Trophoblast cell (in vitro differentiated cells and primary cell): ENCODE results near the gene GOLGA6L2. TPM values are rescaled to one million over a fixed set of nuclear protein-coding genes. Genes with fewer than 3 reads are reported as not detected.
A peak's percentile ranks its signal among the peaks of the same experiment; 100 is the strongest.

Experiments used
- DNase-seq, 2 donors: peaks; one replicate each; pipeline ENCODE4 v3.0.0-alpha.2; 2016
- H2AFZ ChIP-seq: 2 replicates; pipeline ENCODE4 v1.6.1; 2013; ENCODE audit warnings: low read length, moderate library complexity, mild to moderate bottlenecking; ENCODE audit not compliant: insufficient read depth, poor library complexity
- H2AK5ac ChIP-seq: 2 replicates; pipeline ENCODE4 v1.6.1; 2013; ENCODE audit warnings: mild to moderate bottlenecking, low read length
- H2BK120ac ChIP-seq: 2 replicates; pipeline ENCODE4 v1.6.1; 2013; ENCODE audit warnings: low read length, mild to moderate bottlenecking, moderate library complexity; ENCODE audit not compliant: insufficient read depth, poor library complexity
- H2BK12ac ChIP-seq: 2 replicates; pipeline ENCODE4 v1.6.1; 2013; ENCODE audit warnings: mild to moderate bottlenecking, low read length, moderate library complexity
- H2BK5ac ChIP-seq: 2 replicates; pipeline ENCODE4 v1.6.1; 2013; ENCODE audit warnings: low read length, low read depth, moderate library complexity, mild to moderate bottlenecking; ENCODE audit not compliant: poor library complexity
- H3K14ac ChIP-seq: 2 replicates; pipeline ENCODE4 v1.6.1; 2013; ENCODE audit warnings: mild to moderate bottlenecking, low read length
- H3K18ac ChIP-seq: 2 replicates; pipeline ENCODE4 v1.6.1; 2013; ENCODE audit warnings: mild to moderate bottlenecking, low read length
- H3K23ac ChIP-seq: 2 replicates; pipeline ENCODE4 v1.6.1; 2013; ENCODE audit warnings: low read length
- H3K27ac ChIP-seq: 2 replicates; pipeline ENCODE4 v1.5.1; 2013; ENCODE audit warnings: low read depth, mild to moderate bottlenecking, inconsistent platforms, low read length, moderate library complexity
- H3K27me3 ChIP-seq: 2 replicates; pipeline ENCODE4 v1.6.1; 2013; ENCODE audit warnings: inconsistent platforms, mild to moderate bottlenecking, low read length, moderate library complexity; ENCODE audit not compliant: insufficient read depth
- H3K36me3 ChIP-seq, 2 experiments: 1 replicate in 1 of 2; 2 replicates in 1 of 2; pipeline ENCODE4 v1.6.1; 2013; ENCODE audit warnings: low read length in 2 of 2, mild to moderate bottlenecking in 2 of 2, moderate library complexity in 1 of 2; ENCODE audit not compliant: insufficient read depth in 2 of 2, control insufficient read depth in 1 of 2
- H3K4ac ChIP-seq: 2 replicates; pipeline ENCODE4 v1.6.1; 2013; ENCODE audit warnings: low read depth, mild to moderate bottlenecking, low read length, moderate library complexity
- H3K4me1 ChIP-seq, 2 experiments: 1 replicate in 1 of 2; 2 replicates in 1 of 2; pipeline ENCODE4 v1.6.1; 2013; ENCODE audit warnings: low read length in 2 of 2, mild to moderate bottlenecking in 2 of 2, moderate library complexity in 1 of 2; ENCODE audit not compliant: insufficient read depth in 2 of 2, control insufficient read depth in 1 of 2
- H3K4me2 ChIP-seq: 2 replicates; pipeline ENCODE4 v1.6.1; 2013; ENCODE audit warnings: inconsistent platforms, mild to moderate bottlenecking, low read length, moderate library complexity
- H3K4me3 ChIP-seq: 2 replicates; pipeline ENCODE4 v1.5.1; 2013; ENCODE audit warnings: mild to moderate bottlenecking, low read depth, low read length, inconsistent platforms
- H3K79me1 ChIP-seq: one replicate; pipeline ENCODE4 v1.6.1; 2013; ENCODE audit warnings: low read length
- H3K79me2 ChIP-seq: 2 replicates; pipeline ENCODE4 v1.6.1; 2013; ENCODE audit warnings: low read length, mild to moderate bottlenecking; ENCODE audit not compliant: control insufficient read depth, insufficient read depth, poor library complexity
- H3K9ac ChIP-seq: 2 replicates; pipeline ENCODE4 v1.6.1; 2013; ENCODE audit warnings: mild to moderate bottlenecking, low read length
- H3K9me3 ChIP-seq: 2 replicates; pipeline ENCODE4 v1.6.1; 2013; ENCODE audit warnings: low read depth, mild to moderate bottlenecking, control low read depth, inconsistent platforms, low read length; ENCODE audit not compliant: insufficient read depth
- H4K12ac ChIP-seq: 2 replicates; pipeline ENCODE4 v1.6.1; 2013; ENCODE audit warnings: low read depth, mild to moderate bottlenecking, low read length, moderate library complexity
- H4K8ac ChIP-seq: 2 replicates; pipeline ENCODE4 v1.6.1; 2013; ENCODE audit warnings: low read depth, mild to moderate bottlenecking, low read length, moderate library complexity
- H4K91ac ChIP-seq: one replicate; pipeline ENCODE4 v1.6.1; 2013; ENCODE audit warnings: low read depth, mild to moderate bottlenecking, low read length, moderate library complexity
- WGBS: extraction: QIAGEN DNeasy Blood & Tissue Kit; methylation state at CpG from one replicate; pipeline ENCODE4 v1.1.7; 2013; ENCODE audit warnings: missing lambda C conversion rate; ENCODE audit not compliant: insufficient read length, insufficient coverage; ENCODE audit errors: extremely low coverage; 5-methylcytosine and 5-hydroxymethylcytosine counted together
- polyA plus RNA-seq: library from polyadenylated mRNA; stranded (reverse); fragments of 200-250 nt; gene quantifications from 2 replicates; pipeline ENCODE4 v1.2.3, GENCODE V29; 2013

Gene GOLGA6L2
- not detected in 2 replicates for polyA plus RNA-seq

- no peaks in the 10 kb centered on the region for H3K4me1 ChIP-seq
- WGBS, result no CpG with 5 or more reads among the region's 10 CpGs
- H4K12ac ChIP-seq, result no peak within 1 kb of the TSS
Observed at GRCh38 chr15:23447107-23447500, at the start of gene GOLGA6L2. TSS of gene GOLGA6L2 (minus strand) at chr15:23447243. CDS start at chr15:23447181, 62 bp downstream.

GRCh38 chr15:23484870-23485269 lies 37.8 kb upstream of the GOLGA6L2 start:
- DNase-seq, result no peak
- H3K4me3 ChIP-seq, result no peak overlapping the region
- H4K12ac ChIP-seq, result no peak overlapping the region
- no peak overlapping the region for H3K27ac ChIP-seq
- H3K79me1 ChIP-seq, result no peaks in the 10 kb centered on the region
- no peaks in the 10 kb centered on the region for H3K4me1 ChIP-seq
- no peak overlapping the region for H3K18ac ChIP-seq
- H3K14ac ChIP-seq, result no peak overlapping the region
- H3K79me2 ChIP-seq, result no peaks in the 10 kb centered on the region
- no peaks in the 10 kb centered on the region for H3K27me3 ChIP-seq
- H2BK120ac ChIP-seq, result no peak overlapping the region
- no peak overlapping the region for H4K8ac ChIP-seq
- no peaks in the 10 kb centered on the region for H3K36me3 ChIP-seq
- no peak overlapping the region for H2BK5ac ChIP-seq
- no peak overlapping the region for H2BK12ac ChIP-seq
- H3K9me3 ChIP-seq, result no peaks in the 10 kb centered on the region
- H2AK5ac ChIP-seq, result no peak overlapping the region
- no peak overlapping the region for H2AFZ ChIP-seq
- no peak overlapping the region for H3K4me2 ChIP-seq
- H3K4ac ChIP-seq, result no peak overlapping the region
- H4K91ac ChIP-seq, result no peak overlapping the region
- no peak overlapping the region for H3K23ac ChIP-seq
- H3K9ac ChIP-seq, result no peak overlapping the region
- no CpG with 5 or more reads among the region's 2 CpGs for WGBS

More at GRCh38 chr15:23447107-23447500, at the start of gene GOLGA6L2:
- H2BK12ac ChIP-seq, result no peak within 1 kb of the TSS
- H3K79me1 ChIP-seq, result no peaks in the 10 kb centered on the region
- no peak within 1 kb of the TSS for H2BK5ac ChIP-seq
- H2BK120ac ChIP-seq, result no peak within 1 kb of the TSS
- H3K9me3 ChIP-seq, result peaks cover 13% of the 10 kb centered on the region
- no peak within 1 kb of the TSS for H2AK5ac ChIP-seq
- H3K4me3 ChIP-seq, result no peak within 1 kb of the TSS
- no peak within 1 kb of the TSS for H2AFZ ChIP-seq
- H3K4me2 ChIP-seq, result no peak within 1 kb of the TSS
- DNase-seq, result no peak
- H3K9ac ChIP-seq, result no peak within 1 kb of the TSS
- H3K4ac ChIP-seq, result no peak within 1 kb of the TSS
- H3K27me3 ChIP-seq, result no peaks in the 10 kb centered on the region
- no peaks in the 10 kb centered on the region for H3K79me2 ChIP-seq
- no peaks in the 10 kb centered on the region for H3K36me3 ChIP-seq
- H3K23ac ChIP-seq, result no peak within 1 kb of the TSS
- no peak within 1 kb of the TSS for H3K18ac ChIP-seq
- H4K8ac ChIP-seq, result no peak within 1 kb of the TSS
- no peak within 1 kb of the TSS for H3K27ac ChIP-seq
- H4K91ac ChIP-seq, result no peak within 1 kb of the TSS
- H3K14ac ChIP-seq, result no peak within 1 kb of the TSS

GRCh38 chr15:23483821-23484299 lies 36.8 kb upstream of the GOLGA6L2 start:
- H2BK12ac ChIP-seq, result no peak overlapping the region
- WGBS, result no CpG with 5 or more reads among the region's 2 CpGs
- no peak overlapping the region for H3K4me3 ChIP-seq
- DNase-seq, result peak; percentile 19 to 41
- H4K12ac ChIP-seq, result no peak overlapping the region
- no peak overlapping the region for H3K4me2 ChIP-seq
- no peak overlapping the region for H4K91ac ChIP-seq
- no peaks in the 10 kb centered on the region for H3K4me1 ChIP-seq
- no peaks in the 10 kb centered on the region for H3K79me1 ChIP-seq
- H2AFZ ChIP-seq, result no peak overlapping the region
- H3K4ac ChIP-seq, result no peak overlapping the region
- no peak overlapping the region for H2BK120ac ChIP-seq
- no peak overlapping the region for H3K9ac ChIP-seq
- no peak overlapping the region for H2AK5ac ChIP-seq
- H3K79me2 ChIP-seq, result no peaks in the 10 kb centered on the region
- no peak overlapping the region for H3K27ac ChIP-seq
- no peak overlapping the region for H3K14ac ChIP-seq
- H3K23ac ChIP-seq, result no peak overlapping the region
- no peaks in the 10 kb centered on the region for H3K9me3 ChIP-seq
- H4K8ac ChIP-seq, result no peak overlapping the region
- no peaks in the 10 kb centered on the region for H3K36me3 ChIP-seq
- H3K18ac ChIP-seq, result no peak overlapping the region
- no peak overlapping the region for H2BK5ac ChIP-seq
- H3K27me3 ChIP-seq, result no peaks in the 10 kb centered on the region

GRCh38 chr15:23482764-23483489 lies 35.9 kb upstream of the GOLGA6L2 start:
- Histone ChIP-seq H4K8ac (no peak overlapping the region), H3K9me3 (no peaks in the 10 kb centered on the region), H3K4me2 (no peak overlapping the region), H2BK120ac (no peak overlapping the region), H3K9ac (no peak overlapping the region), H3K4me1 (no peaks in the 10 kb centered on the region), H4K12ac (no peak overlapping the region), H3K79me1 (no peaks in the 10 kb centered on the region), H3K27me3 (no peaks in the 10 kb centered on the region), H3K4me3 (no peak overlapping the region), H4K91ac (no peak overlapping the region), H3K23ac (no peak overlapping the region), H2AFZ (no peak overlapping the region), H3K36me3 (no peaks in the 10 kb centered on the region), H3K27ac (no peak overlapping the region), H3K79me2 (no peaks in the 10 kb centered on the region), H3K4ac (no peak overlapping the region), H3K18ac (no peak overlapping the region), H2BK5ac (no peak overlapping the region), H2BK12ac (no peak overlapping the region), H3K14ac (no peak overlapping the region), H2AK5ac (no peak overlapping the region)
- DNase-seq, result no peak
- no CpG with 5 or more reads among the region's 3 CpGs for whole genome bisulfite sequencing
